ENCODE results near the gene KIF19. TPM values are rescaled to one million over a fixed set of nuclear protein-coding genes. Genes with fewer than 3 reads are reported as not detected.
"Not testable (repeated sequence)": the region's sequence is repeated elsewhere in the genome, so short reads cannot be mapped to it uniquely, and the experiment has no call there.

Gene KIF19
- total RNA-seq (2014; rRNA removed) (not detected in 2 replicates), Bru-seq, nascent RNA (percentile 3 among the genes with signal in this experiment), BruChase-seq, experiment 1, labeled RNA remaining after a 6-hour chase (percentile 3 among the genes with signal in this experiment), BruChase-seq, experiment 2, labeled RNA remaining after a 2-hour chase (percentile 3 among the genes with signal in this experiment)
- long read RNA-seq, result 0 reads

- CTCF ChIA-PET, result no interaction called here
- intact Hi-C loops (cut with micrococcal nuclease), result no loop called here
Observed at GRCh38 chr17:74325743-74326379, at the start of gene KIF19. Gene KIF19 (plus strand): TSS chr17:74326226. CDS start chr17:74326350, 124 bp downstream.

GRCh38 chr17:74276541-74277009, 49.5 kb upstream of the KIF19 start:
- TF ChIP-seq EZH2 (IDR thresholded peaks at IDR 0.05; ENCODE audit: low read length, unreplicated experiment), result no peak
- TF ChIP-seq EZH2phosphoT487 (IDR thresholded peaks at IDR 0.05; ENCODE audit: borderline replicate concordance, low read length), result no peak
- no peak for TF ChIP-seq CTCF (conservative IDR thresholded peaks at IDR 0.05; ENCODE audit: low read depth, low read length)
- Histone ChIP-seq H3F3A (ENCODE audit: low read length, unreplicated experiment) (no peaks in the 10 kb centered on the region), H3K4me2 (ENCODE audit: low read length) (no peak overlapping the region), H3K4me3 (ENCODE audit: low read length) (no peak overlapping the region), H3K4me1 (ENCODE audit: insufficient read depth, low read length) (no peaks in the 10 kb centered on the region), H3K79me2 (ENCODE audit: low read length) (no peaks in the 10 kb centered on the region), H3K9me3 (ENCODE audit: low read length) (no peaks in the 10 kb centered on the region), H3K9ac (ENCODE audit: low read length) (no peak overlapping the region), H3K27ac (ENCODE audit: low read length) (no peak overlapping the region), H3K27me3 (ENCODE audit: low read length) (peaks cover 12% of the 10 kb centered on the region), H4K20me1 (ENCODE audit: low read length) (no peaks in the 10 kb centered on the region), H3K9me2 (replicated peaks; ENCODE audit: low read length) (no peaks in the 10 kb centered on the region), H3K36me3 (ENCODE audit: low read depth, low read length) (no peaks in the 10 kb centered on the region), H2AFZ (ENCODE audit: low read length) (no peak overlapping the region)
- CTCF ChIA-PET, result no interaction called here
- DNase-seq, result no peak
- POLR2A ChIA-PET (ENCODE audit: unreplicated experiment), result no interaction called here
- no peak for ATAC-seq
- intact Hi-C loops (cut with micrococcal nuclease), result no loop called here
- no TSS peak for BruUV-seq (replicated peaks)

More at GRCh38 chr17:74325743-74326379, at the start of gene KIF19:
- Histone ChIP-seq H3K9me2 (replicated peaks; ENCODE audit: low read length) (no peaks in the 10 kb centered on the region), H3K4me3 (ENCODE audit: low read length) (no peak within 1 kb of the TSS), H3K79me2 (ENCODE audit: low read length) (no peaks in the 10 kb centered on the region), H3K27ac (ENCODE audit: low read length) (no peak within 1 kb of the TSS), H3K27me3 (ENCODE audit: low read length) (peaks cover 56% of the 10 kb centered on the region), H3F3A (ENCODE audit: low read length, unreplicated experiment) (no peaks in the 10 kb centered on the region), H3K4me1 (ENCODE audit: insufficient read depth, low read length) (no peaks in the 10 kb centered on the region), H3K9ac (ENCODE audit: low read length) (no peak within 1 kb of the TSS), H3K4me2 (ENCODE audit: low read length) (no peak within 1 kb of the TSS), H2AFZ (ENCODE audit: low read length) (no peak within 1 kb of the TSS), H4K20me1 (ENCODE audit: low read length) (no peaks in the 10 kb centered on the region), H3K9me3 (ENCODE audit: low read length) (no peaks in the 10 kb centered on the region), H3K36me3 (ENCODE audit: low read depth, low read length) (no peaks in the 10 kb centered on the region)
- TF ChIP-seq EZH2phosphoT487 (IDR thresholded peaks at IDR 0.05; ENCODE audit: borderline replicate concordance, low read length) (no peak), EZH2 (IDR thresholded peaks at IDR 0.05; ENCODE audit: low read length, unreplicated experiment) (no peak), CTCF (conservative IDR thresholded peaks at IDR 0.05; ENCODE audit: low read depth, low read length) (no peak)
- ATAC-seq (no peak), DNase-seq (no peak)
- BruUV-seq (replicated peaks), result no TSS peak
- POLR2A ChIA-PET (ENCODE audit: unreplicated experiment), result no interaction called here

GRCh38 chr17:74277935-74278334, 48.1 kb upstream of the KIF19 start:
- no peaks in the 10 kb centered on the region for H3F3A ChIP-seq (ENCODE audit: low read length, unreplicated experiment)
- BruUV-seq (replicated peaks), result no TSS peak
- H4K20me1 ChIP-seq (ENCODE audit: low read length), result no peaks in the 10 kb centered on the region
- H3K4me2 ChIP-seq (ENCODE audit: low read length), result no peak overlapping the region
- no peak overlapping the region for H3K4me3 ChIP-seq (ENCODE audit: low read length)
- intact Hi-C loops (cut with micrococcal nuclease), result no loop called here
- TF ChIP-seq EZH2phosphoT487 (IDR thresholded peaks at IDR 0.05; ENCODE audit: borderline replicate concordance, low read length), result no peak
- no peak for TF ChIP-seq CTCF (conservative IDR thresholded peaks at IDR 0.05; ENCODE audit: low read depth, low read length)
- no peak for TF ChIP-seq EZH2 (IDR thresholded peaks at IDR 0.05; ENCODE audit: low read length, unreplicated experiment)
- no peak overlapping the region for H3K9ac ChIP-seq (ENCODE audit: low read length)
- ChIA-PET CTCF (no interaction called here), POLR2A (ENCODE audit: unreplicated experiment) (no interaction called here)
- peaks cover 9% of the 10 kb centered on the region for H3K4me1 ChIP-seq (ENCODE audit: insufficient read depth, low read length)
- H3K27ac ChIP-seq (ENCODE audit: low read length), result no peak overlapping the region
- DNase-seq, result no peak
- H3K79me2 ChIP-seq (ENCODE audit: low read length), result no peaks in the 10 kb centered on the region
- no peaks in the 10 kb centered on the region for H3K36me3 ChIP-seq (ENCODE audit: low read depth, low read length)
- H3K9me3 ChIP-seq (ENCODE audit: low read length), result no peaks in the 10 kb centered on the region
- no peaks in the 10 kb centered on the region for H3K9me2 ChIP-seq (replicated peaks; ENCODE audit: low read length)
- H2AFZ ChIP-seq (ENCODE audit: low read length), result no peak overlapping the region
- H3K27me3 ChIP-seq (ENCODE audit: low read length), result peaks cover 12% of the 10 kb centered on the region
- ATAC-seq, result no peak

GRCh38 chr17:74279617-74280016, 46.4 kb upstream of the KIF19 start:
- BruUV-seq (replicated peaks); H3K9me3 ChIP-seq (ENCODE audit: low read length); H3K36me3 ChIP-seq (ENCODE audit: low read depth, low read length); H4K20me1 ChIP-seq (ENCODE audit: low read length); H3F3A ChIP-seq (ENCODE audit: low read length, unreplicated experiment); POLR2A ChIA-PET (ENCODE audit: unreplicated experiment); CTCF ChIA-PET; H3K9me2 ChIP-seq (replicated peaks; ENCODE audit: low read length); H3K27ac ChIP-seq (ENCODE audit: low read length); DNase-seq; H3K27me3 ChIP-seq (ENCODE audit: low read length); H3K79me2 ChIP-seq (ENCODE audit: low read length); H3K4me2 ChIP-seq (ENCODE audit: low read length); H2AFZ ChIP-seq (ENCODE audit: low read length); H3K4me3 ChIP-seq (ENCODE audit: low read length); H3K9ac ChIP-seq (ENCODE audit: low read length); ATAC-seq: not testable (repeated sequence)
- intact Hi-C loops (cut with micrococcal nuclease), result loop anchor here (5.0 kb wide), 1 partner anchor 67 kb away; the partner anchor contains the start of gene TTYH2
- peaks cover 13% of the 10 kb centered on the region for H3K4me1 ChIP-seq (ENCODE audit: insufficient read depth, low read length)
